T-cell (primary cell): Measurements from ENCODE around the gene MOCOS. TPM values are rescaled to one million over a fixed set of nuclear protein-coding genes. Genes with fewer than 3 reads are reported as not detected.
"Not testable (repeated sequence)": the region's sequence is repeated elsewhere in the genome, so short reads cannot be mapped to it uniquely, and the experiment has no call there.

ENCODE experiments used
- ATAC-seq, 4 experiments: fragments of 200-7000 bp in 3 of 4; fragments of 150-1000 bp in 1 of 4; cut with Tn5 transposase; replicated peaks in 1 of 4; 1 replicate in 3 of 4; 2 replicates in 1 of 4; pipeline ENCODE4 v1.10.0; 2021; ENCODE audit warnings: moderate library complexity in 3 of 4, mild to moderate bottlenecking in 2 of 4, moderate number of reproducible peaks in 1 of 4
- CTCF ChIA-PET, 2 donors: fragments of 300-600 bp; sonication (Branson Sonifier 250); formaldehyde crosslinking; loops; one replicate each; lab custom pipeline; 2022; ENCODE audit warnings: antibody characterized with exemption in 2 of 2; lab: Charles Lee
- POLR2A ChIA-PET, 2 donors: fragments of 300-600 bp; sonication (Branson Sonifier 250); formaldehyde crosslinking; loops; one replicate each; lab custom pipeline; 2022; ENCODE audit warnings: antibody characterized with exemption in 2 of 2; lab: Charles Lee
- DNase-seq, 35 experiments: peaks; one replicate each; pipeline versions ENCODE4 v3.0.0 to v3.0.0-alpha.2; 2013 to 2023
- H3K27ac ChIP-seq: one replicate; pipeline ENCODE4 v1.5.1; 2013; ENCODE audit warnings: low read length
- H3K27me3 ChIP-seq, 2 experiments: replicated peaks in 1 of 2; 1 replicate in 1 of 2; 2 replicates in 1 of 2; pipeline versions ENCODE4 v1.6.1 to v1.7.0; 2013; ENCODE audit warnings: low read length in 1 of 2, mixed read lengths in 1 of 2; ENCODE audit not compliant: control insufficient read depth in 2 of 2, insufficient read depth in 2 of 2; ENCODE audit errors: extremely low read depth in 1 of 2
- H3K36me3 ChIP-seq, 2 donors: 1 replicate in 1 of 2; 2 replicates in 1 of 2; pipeline versions ENCODE4 v1.6.1 to v1.7.0; 2013; ENCODE audit warnings: low read length in 1 of 2; ENCODE audit not compliant: control insufficient read depth in 2 of 2, insufficient read depth in 1 of 2; ENCODE audit errors: extremely low read depth in 1 of 2
- H3K4me1 ChIP-seq, 2 experiments: 1 replicate in 1 of 2; 2 replicates in 1 of 2; pipeline versions ENCODE4 v1.6.1 to v1.7.0; 2013; ENCODE audit warnings: low read length in 2 of 2, mixed read lengths in 1 of 2; ENCODE audit not compliant: insufficient read depth in 2 of 2, control insufficient read depth in 1 of 2; ENCODE audit errors: extremely low read depth in 1 of 2
- H3K4me3 ChIP-seq, 2 donors: 1 replicate in 1 of 2; 2 replicates in 1 of 2; pipeline versions ENCODE4 v1.5.1 to v1.7.0; 2013; ENCODE audit warnings: mild to moderate bottlenecking in 2 of 2, low read length in 1 of 2, moderate library complexity in 1 of 2; ENCODE audit not compliant: control insufficient read depth in 1 of 2; ENCODE audit errors: extremely low read depth in 1 of 2
- H3K9me3 ChIP-seq: 2 replicates; pipeline ENCODE4 v1.7.0; 2013
- H3K27ac Mint-ChIP-seq, 2 donors: one replicate each; pipeline ENCODE4 v1.8.0; 2020 to 2021; ENCODE audit warnings: mild to moderate bottlenecking in 2 of 2, mixed read lengths in 2 of 2
- H3K27me3 Mint-ChIP-seq, 2 donors: one replicate each; pipeline ENCODE4 v1.8.0; 2021 to 2022; ENCODE audit warnings: mixed read lengths in 2 of 2
- H3K36me3 Mint-ChIP-seq: one replicate; pipeline ENCODE4 v1.8.0; 2021; ENCODE audit warnings: mixed read lengths
- H3K4me1 Mint-ChIP-seq, 3 donors: one replicate each; pipeline ENCODE4 v1.8.0; 2020 to 2022; ENCODE audit warnings: mixed read lengths in 3 of 3, mild to moderate bottlenecking in 1 of 3
- H3K4me3 Mint-ChIP-seq, 3 donors: one replicate each; pipeline ENCODE4 v1.8.0; 2020 to 2022; ENCODE audit warnings: mild to moderate bottlenecking in 3 of 3, mixed read lengths in 3 of 3, moderate library complexity in 3 of 3
- H3K9me3 Mint-ChIP-seq, 3 donors: one replicate each; pipeline ENCODE4 v1.8.0; 2020 to 2022; ENCODE audit warnings: mixed read lengths in 3 of 3
- WGBS: methylation state at CpG from one replicate; pipeline ENCODE4 v1.1.5; 2013; ENCODE audit warnings: missing lambda C conversion rate; ENCODE audit not compliant: insufficient coverage; 5-methylcytosine and 5-hydroxymethylcytosine counted together
- total RNA-seq, 35 experiments: library from RNA in 6 of 35; stranded (reverse) in 6 of 35; fragments of 120-200 nt in 1 of 35; gene quantifications; one replicate each; pipeline versions ENCODE4 v1.2.1 to v1.2.4 and lab custom pipeline; 2013 to 2026

Gene MOCOS
- total RNA-seq, 5 donors from 2014 or later (not counting 1 experiment from before 2014, with no cell fraction given): 0.05 to 0.47 (median 0.16) TPM

DNA sequence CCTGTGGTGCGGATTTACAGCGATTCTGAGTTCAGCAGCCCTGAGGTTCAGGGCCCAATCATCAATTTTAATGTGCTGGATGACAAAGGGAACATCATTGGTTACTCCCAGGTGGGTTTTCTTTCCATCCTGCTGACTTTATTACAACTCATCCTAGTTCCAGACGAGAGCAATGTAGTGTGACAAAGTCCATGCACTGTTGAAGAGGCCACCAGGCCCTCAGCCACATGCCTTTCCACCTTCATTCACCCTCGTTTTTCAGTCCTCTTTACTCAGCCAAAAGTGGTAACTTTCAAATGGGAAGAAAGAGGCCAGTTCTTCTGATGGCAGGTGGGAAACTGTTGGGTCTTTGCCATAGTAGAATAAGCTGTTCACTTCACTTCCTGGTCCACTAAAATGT lies 17.9 kb downstream of the MOCOS start:
- H3K36me3 ChIP-seq: no peaks in the 10 kb centered on the region
- DNase-seq (no peak), ATAC-seq (no peak)
- no peaks in the 10 kb centered on the region for H3K4me1 Mint-ChIP-seq
- WGBS: 100% methylated on average over 1 of the region's 4 CpGs
- peaks cover 0 to 9% of the 10 kb centered on the region in 2 donors for H3K27me3 Mint-ChIP-seq
- H3K4me1 ChIP-seq: no peaks in the 10 kb centered on the region
- H3K27ac Mint-ChIP-seq: no peak overlapping the region
- no peak overlapping the region for H3K4me3 Mint-ChIP-seq
- CTCF ChIA-PET: interaction anchor here in 1 of 2 donors (0.6 kb wide), 1 partner anchor 703 kb away, joined by 3 read pairs; no protein-coding TSS in a partner anchor
- H3K9me3 ChIP-seq: no peaks in the 10 kb centered on the region
- H3K9me3 Mint-ChIP-seq: peaks cover 0 to 13% (median 0%) of the 10 kb centered on the region in 3 donors
- H3K27me3 ChIP-seq: peaks cover 0 to 7% of the 10 kb centered on the region in 2 experiments
- no peak overlapping the region for H3K27ac ChIP-seq
- POLR2A ChIA-PET: no interaction called here
- no peak overlapping the region for H3K4me3 ChIP-seq
- H3K36me3 Mint-ChIP-seq: no peaks in the 10 kb centered on the region

DNA sequence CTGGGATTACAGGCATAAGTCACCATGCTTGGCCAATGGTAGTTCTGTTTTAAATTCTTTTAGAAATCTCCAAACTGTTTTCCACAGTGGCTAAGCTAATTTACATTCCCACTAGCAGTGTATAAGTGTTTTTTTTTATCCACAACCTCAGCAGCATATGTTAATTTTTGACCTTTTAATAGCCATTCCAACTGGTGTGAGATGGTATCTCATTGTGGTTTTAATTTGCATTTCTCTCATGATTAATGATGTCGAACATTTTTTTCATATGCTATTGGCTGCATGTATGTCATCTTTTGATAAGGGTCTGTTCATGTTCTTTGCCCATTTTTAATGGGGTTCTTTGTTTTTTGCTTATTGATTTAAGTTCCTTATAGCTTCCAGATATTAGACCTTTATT lies 20.0 kb downstream of the MOCOS start:
- H3K36me3 Mint-ChIP-seq: no peaks in the 10 kb centered on the region
- H3K4me3 Mint-ChIP-seq: no peak overlapping the region
- no peak overlapping the region for H3K4me3 ChIP-seq
- ATAC-seq (no peak), DNase-seq (no peak)
- no peaks in the 10 kb centered on the region for H3K4me1 Mint-ChIP-seq
- peaks cover 0 to 13% (median 0%) of the 10 kb centered on the region in 3 donors for H3K9me3 Mint-ChIP-seq
- no peak overlapping the region for H3K27ac Mint-ChIP-seq
- H3K27me3 Mint-ChIP-seq: peaks cover 0 to 8% of the 10 kb centered on the region in 2 donors
- H3K9me3 ChIP-seq: no peaks in the 10 kb centered on the region
- no CpG with 5 or more reads among the region's 1 CpG for WGBS
- peaks cover 0 to 5% of the 10 kb centered on the region in 2 experiments for H3K27me3 ChIP-seq
- H3K27ac ChIP-seq: no peak overlapping the region
- H3K4me1 ChIP-seq: no peaks in the 10 kb centered on the region
- H3K36me3 ChIP-seq: no peaks in the 10 kb centered on the region
- POLR2A ChIA-PET: no interaction called here
- CTCF ChIA-PET: no interaction called here

DNA sequence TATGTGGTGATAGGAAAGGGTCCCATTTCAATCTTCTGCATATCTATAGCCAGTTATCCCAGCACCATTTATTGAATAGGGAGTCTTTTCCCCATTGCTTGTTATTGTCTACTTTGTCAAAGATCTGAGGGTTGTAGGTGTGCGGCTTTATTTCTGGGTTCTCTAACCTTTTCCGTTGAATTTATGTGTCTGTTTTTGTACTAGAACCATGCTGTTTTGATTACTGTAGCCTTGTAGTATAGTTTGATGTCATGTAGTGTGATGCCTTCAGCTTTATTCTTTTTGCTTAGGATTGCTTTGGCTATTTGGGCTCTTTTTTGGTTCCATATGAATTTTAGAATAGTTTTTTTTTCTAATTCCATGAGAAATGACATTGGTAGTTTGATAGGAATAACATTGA lies 20.7 kb downstream of the MOCOS start:
- H3K36me3 Mint-ChIP-seq, H3K9me3 ChIP-seq, H3K27ac Mint-ChIP-seq, POLR2A ChIA-PET, ATAC-seq, H3K4me3 ChIP-seq, H3K27me3 ChIP-seq, H3K27me3 Mint-ChIP-seq, CTCF ChIA-PET, H3K27ac ChIP-seq, H3K36me3 ChIP-seq, H3K4me3 Mint-ChIP-seq, H3K4me1 Mint-ChIP-seq, DNase-seq, H3K4me1 ChIP-seq: not testable (repeated sequence)
- WGBS: 100% methylated on average over 2 of the region's 2 CpGs
- peaks cover 0 to 13% (median 0%) of the 10 kb centered on the region in 3 donors for H3K9me3 Mint-ChIP-seq

DNA sequence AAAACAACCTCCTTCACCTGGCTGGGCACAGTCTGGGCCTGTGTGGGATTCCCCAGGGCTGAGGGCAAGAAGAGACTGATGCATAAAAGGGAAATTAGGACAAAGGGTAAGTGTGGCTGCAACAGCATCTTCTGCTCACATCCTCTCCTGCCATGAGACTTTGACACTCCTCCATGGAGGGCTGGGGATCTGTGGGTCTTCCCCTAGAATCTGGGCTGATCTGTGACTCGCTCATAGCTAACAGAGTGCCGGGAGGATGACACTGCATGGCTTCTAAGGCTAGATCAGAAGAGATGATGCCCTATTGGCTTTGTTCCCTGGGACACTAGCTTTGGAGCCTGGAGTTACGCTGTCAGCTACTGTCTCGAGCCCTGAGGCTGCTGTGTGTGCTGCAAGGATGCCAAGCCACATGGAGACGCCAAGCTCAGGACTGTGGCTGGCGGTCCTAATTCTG lies 24.3 kb downstream of the MOCOS start:
- H3K4me1 ChIP-seq: no peaks in the 10 kb centered on the region
- H3K27me3 Mint-ChIP-seq: peaks cover 0 to 4% of the 10 kb centered on the region in 2 donors
- ChIA-PET POLR2A (no interaction called here), CTCF (no interaction called here)
- H3K4me1 Mint-ChIP-seq: no peaks in the 10 kb centered on the region
- ATAC-seq (no peak), DNase-seq (no peak)
- H3K4me3 Mint-ChIP-seq: no peak overlapping the region
- WGBS: 81% methylated on average over 4 of the region's 6 CpGs
- no peaks in the 10 kb centered on the region for H3K9me3 ChIP-seq
- no peak overlapping the region for H3K27ac Mint-ChIP-seq
- peaks cover 0 to 13% (median 0%) of the 10 kb centered on the region in 3 donors for H3K9me3 Mint-ChIP-seq
- H3K36me3 ChIP-seq: no peaks in the 10 kb centered on the region
- no peak overlapping the region for H3K4me3 ChIP-seq
- H3K27ac ChIP-seq: no peak overlapping the region
- H3K36me3 Mint-ChIP-seq: no peaks in the 10 kb centered on the region
- peaks cover 0 to 8% of the 10 kb centered on the region in 2 experiments for H3K27me3 ChIP-seq

DNA sequence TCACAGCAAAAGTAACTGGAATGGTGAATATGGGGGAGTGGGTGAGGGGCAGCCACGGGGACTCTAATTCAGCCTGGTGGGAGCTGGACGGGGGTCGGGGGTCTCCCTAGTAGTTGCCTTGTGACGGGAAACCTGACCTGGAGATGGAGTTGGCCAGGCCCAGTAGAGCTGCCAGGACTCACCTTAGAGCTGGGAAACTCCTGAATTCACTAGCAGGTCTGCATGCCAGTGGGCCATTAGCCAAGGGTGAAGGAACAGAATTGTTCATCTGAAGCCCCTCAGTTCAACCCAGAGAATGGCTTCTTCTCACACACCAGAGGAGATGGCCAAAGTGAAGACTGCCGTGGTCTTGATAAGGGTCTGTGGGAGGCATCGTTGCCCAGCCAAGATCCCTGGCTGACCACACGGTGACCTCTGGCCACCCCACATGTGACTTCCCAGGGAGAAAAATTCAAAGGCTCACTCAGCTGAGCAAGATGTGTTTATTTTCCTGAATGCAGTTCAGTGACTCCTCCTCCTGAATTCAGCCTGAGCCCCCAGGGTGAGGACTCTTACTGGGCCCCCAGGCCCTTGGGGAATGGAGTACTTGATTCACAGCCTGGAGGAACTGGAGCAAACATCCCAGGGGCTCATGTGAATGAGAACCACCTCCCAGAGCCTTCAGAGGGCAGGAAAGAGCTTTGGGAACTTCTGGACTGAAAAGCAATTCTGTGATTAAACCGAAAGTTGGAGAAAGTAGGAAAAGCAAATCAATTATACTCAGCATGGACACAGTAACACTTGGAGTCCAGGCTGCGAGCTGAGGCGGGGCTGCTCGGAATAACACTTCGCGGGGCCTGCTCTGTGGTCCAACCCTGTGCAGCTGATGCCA lies 25.2 kb downstream of the MOCOS start:
- Mint-ChIP-seq H3K27ac (no peak overlapping the region), H3K27me3 (peaks cover 0 to 4% of the 10 kb centered on the region in 2 donors), H3K4me3 (no peak overlapping the region), H3K36me3 (no peaks in the 10 kb centered on the region), H3K4me1 (no peaks in the 10 kb centered on the region), H3K9me3 (peaks cover 0 to 13% (median 0%) of the 10 kb centered on the region in 3 donors)
- Histone ChIP-seq H3K36me3 (no peaks in the 10 kb centered on the region), H3K27ac (no peak overlapping the region), H3K4me3 (no peak overlapping the region), H3K4me1 (no peaks in the 10 kb centered on the region), H3K27me3 (peaks cover 0 to 8% of the 10 kb centered on the region in 2 experiments), H3K9me3 (no peaks in the 10 kb centered on the region)
- ATAC-seq: no peak
- 74% methylated on average over 8 of the region's 13 CpGs for WGBS
- ChIA-PET CTCF (no interaction called here), POLR2A (no interaction called here)
- no peak for DNase-seq

DNA sequence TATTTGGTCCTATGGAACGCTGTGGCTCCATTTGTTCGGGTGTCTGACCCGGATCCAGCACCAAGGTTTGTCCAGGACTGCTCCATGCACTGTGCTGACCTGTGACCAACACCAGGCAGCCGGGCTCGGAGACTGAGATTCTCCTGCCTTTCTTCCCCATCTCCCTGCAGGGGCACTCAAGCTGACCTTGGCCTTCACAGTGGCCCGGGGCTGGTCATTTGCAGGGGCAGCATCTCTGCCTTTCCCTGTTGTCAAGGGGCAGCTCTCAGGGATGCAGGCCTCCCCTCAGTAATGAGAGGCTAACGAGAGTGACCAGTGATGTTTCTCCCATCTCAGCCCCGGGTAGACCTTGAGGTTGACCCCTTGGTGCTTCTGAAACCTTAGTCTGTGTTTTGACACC lies 27.5 kb downstream of the MOCOS start:
- ATAC-seq: no peak
- H3K36me3 Mint-ChIP-seq: no peaks in the 10 kb centered on the region
- Histone ChIP-seq H3K4me3 (no peak overlapping the region), H3K27me3 (peaks cover 0 to 6% of the 10 kb centered on the region in 2 experiments), H3K36me3 (no peaks in the 10 kb centered on the region), H3K27ac (no peak overlapping the region), H3K9me3 (no peaks in the 10 kb centered on the region), H3K4me1 (no peaks in the 10 kb centered on the region)
- no peak overlapping the region for H3K4me3 Mint-ChIP-seq
- ChIA-PET CTCF (no interaction called here), POLR2A (no interaction called here)
- no peaks in the 10 kb centered on the region for H3K4me1 Mint-ChIP-seq
- H3K9me3 Mint-ChIP-seq: no peaks in the 10 kb centered on the region
- WGBS: 81% methylated on average over 7 of the region's 8 CpGs
- H3K27me3 Mint-ChIP-seq: peaks cover 0 to 4% of the 10 kb centered on the region in 2 donors
- no peak overlapping the region for H3K27ac Mint-ChIP-seq
- no peak for DNase-seq
